HCT116 (cell line): ENCODE data around the gene DPP4. TPM values are rescaled to one million over a fixed set of nuclear protein-coding genes. Genes with fewer than 3 reads are reported as not detected.

Experiments
- ATAC-seq: fragments of 200-7000 bp; cut with Tn5 transposase; 2 replicates; pipeline ENCODE4 v1.9.1; 2020; ENCODE audit warnings: mild to moderate bottlenecking, moderate library complexity
- BruUV-seq: library from RNA; stranded (reverse); fragments of 400-500 nt; replicated peaks from 2 replicates; lab custom pipeline; 2021; lab: Mats Ljungman, UMichigan
- CTCF ChIA-PET: fragments of 300-600 bp; sonication (Branson Sonifier 250); formaldehyde crosslinking; loops from one replicate; lab custom pipeline; 2021; ENCODE audit warnings: antibody characterized with exemption; lab: Charles Lee
- POLR2A ChIA-PET: fragments of 300-600, 350-600 bp; sonication (Branson Sonifier 250); formaldehyde crosslinking; loops from one replicate; lab custom pipeline; 2021; ENCODE audit warnings: antibody characterized with exemption; lab: Charles Lee
- RAD21 ChIA-PET, 2 experiments: fragments of 300-600 bp; sonication (Branson Sonifier 250); formaldehyde crosslinking; loops; one replicate each; lab custom pipeline; 2023; ENCODE audit warnings: low total read pairs in 2 of 2; ENCODE audit not compliant: uncharacterized antibody in 2 of 2, unreplicated experiment in 2 of 2, low non-redundant PET in 1 of 2; lab: Charles Lee
- DNase-seq: peaks from one replicate; pipeline ENCODE4 v3.0.0-alpha.2; 2010; ENCODE audit warnings: low read depth, low spot score
- H2AFZ ChIP-seq: fragments of 200-600 bp; shearing (Covaris generic), sonication (generic); 2 replicates; pipeline ENCODE4 v1.6.1; 2017; ENCODE audit warnings: low read depth, mixed run types, mixed read lengths, antibody characterized with exemption, low read length; ENCODE audit not compliant: poor library complexity, severe bottlenecking
- H3K27ac ChIP-seq: 2 replicates; pipeline ENCODE4 v1.5.1; 2012; ENCODE audit warnings: low read depth, low read length
- H3K27me3 ChIP-seq: fragments of 200-600 bp; sonication (generic); 2 replicates; pipeline ENCODE4 v1.6.1; 2016; ENCODE audit warnings: mixed run types, low read length, mixed read lengths; ENCODE audit not compliant: insufficient read depth
- H3K36me3 ChIP-seq, 2 experiments: fragments of 200-500 bp in 1 of 2; fragments of 200-600 bp in 1 of 2; sonication (Bioruptor generic) in 1 of 2; sonication (generic) in 1 of 2; 2 replicates each; pipeline versions ENCODE4 v1.5.1 to v1.6.1; 2014 to 2016; ENCODE audit warnings: low read length in 2 of 2, inconsistent platforms in 1 of 2, mixed read lengths in 1 of 2, mixed run types in 1 of 2; ENCODE audit not compliant: insufficient read depth in 2 of 2, control insufficient read depth in 1 of 2
- H3K4me1 ChIP-seq, 2 experiments: fragments of 200-600 bp in 1 of 2; sonication (generic) in 1 of 2; 2 replicates each; pipeline versions ENCODE4 v1.5.1 to v1.6.1; 2012 to 2017; ENCODE audit warnings: low read length in 2 of 2, inconsistent platforms in 1 of 2, mild to moderate bottlenecking in 1 of 2, mixed read lengths in 1 of 2, mixed run types in 1 of 2, moderate library complexity in 1 of 2; ENCODE audit not compliant: insufficient read depth in 2 of 2, control insufficient read depth in 1 of 2
- H3K4me2 ChIP-seq: fragments of 200-600 bp; sonication (generic); 2 replicates; pipeline ENCODE4 v1.6.1; 2017; ENCODE audit warnings: mixed run types, low read length, mixed read lengths
- H3K4me3 ChIP-seq, 2 experiments: fragments of 200-600 bp in 1 of 2; sonication (generic) in 1 of 2; replicated peaks in 1 of 2; 2 replicates each; pipeline ENCODE4 v1.5.1; 2011 to 2016; ENCODE audit warnings: low read length in 2 of 2, control low read depth in 1 of 2, low read depth in 1 of 2, mild to moderate bottlenecking in 1 of 2, mixed read lengths in 1 of 2, mixed run types in 1 of 2
- H3K79me2 ChIP-seq: fragments of 200-600 bp; sonication (generic); 2 replicates; pipeline ENCODE4 v1.6.1; 2017; ENCODE audit warnings: mild to moderate bottlenecking, mixed run types, low read length, moderate library complexity, mixed read lengths; ENCODE audit not compliant: insufficient read depth
- H3K9ac ChIP-seq: fragments of 200-600 bp; sonication (generic); 2 replicates; pipeline ENCODE4 v1.6.1; 2016; ENCODE audit warnings: low read length, mixed read lengths
- H3K9me2 ChIP-seq: fragments of 200-600 bp; sonication (generic), shearing (Covaris generic); 2 replicates; pipeline ENCODE4 v1.6.1; 2017; ENCODE audit warnings: mixed run types, mild to moderate bottlenecking, moderate library complexity; ENCODE audit not compliant: insufficient read depth
- H3K9me3 ChIP-seq, 2 experiments: fragments of 200-500 bp in 1 of 2; fragments of 200-600 bp in 1 of 2; sonication (Bioruptor generic) in 1 of 2; sonication (generic) in 1 of 2; 2 replicates each; pipeline ENCODE4 v1.6.1; 2014 to 2017; ENCODE audit warnings: low read length in 2 of 2, mixed read lengths in 2 of 2, inconsistent platforms in 1 of 2, low read depth in 1 of 2, mild to moderate bottlenecking in 1 of 2, mixed run types in 1 of 2, moderate library complexity in 1 of 2; ENCODE audit not compliant: control insufficient read depth in 1 of 2, insufficient read depth in 1 of 2
- H4K20me1 ChIP-seq: fragments of 200-600 bp; sonication (generic), shearing (Covaris generic); 2 replicates; pipeline ENCODE4 v1.6.1; 2017; ENCODE audit warnings: mixed run types, mild to moderate bottlenecking, moderate library complexity; ENCODE audit not compliant: insufficient read depth
- CEBPB ChIP-seq: IDR thresholded peaks from 2 replicates; pipeline ENCODE4 v1.6.1; 2012; ENCODE audit warnings: low read depth
- ELF1 ChIP-seq: IDR thresholded peaks from 2 replicates; pipeline ENCODE4 v1.6.1; 2012; ENCODE audit warnings: low read depth, borderline replicate concordance
- SIN3A ChIP-seq: IDR thresholded peaks from 2 replicates; pipeline ENCODE4 v1.6.1; 2012; ENCODE audit warnings: low read depth
- SRF ChIP-seq: IDR thresholded peaks from 2 replicates; pipeline ENCODE4 v1.6.1; 2012; ENCODE audit warnings: low read depth
- TCF7L2 ChIP-seq: IDR thresholded peaks from 2 replicates; pipeline ENCODE4 v1.7.0; 2011; ENCODE audit warnings: borderline replicate concordance, inconsistent platforms; ENCODE audit not compliant: insufficient read depth, insufficient read length; ENCODE audit errors: extremely low read depth
- intact Hi-C: fragments of 100-400 bp; cut with micrococcal nuclease; formaldehyde crosslinking; loops from 2 replicates; pipeline ENCODE4 v1.10.0; 2022
- total RNA-seq: library from RNA; stranded (reverse); gene quantifications from one replicate; pipeline ENCODE4 v1.2.1, GENCODE V29; 2021; ENCODE audit not compliant: unreplicated experiment
- TF ChIP-seq, protein P1 (sequence below), 3 experiments: fragments of 200-600 bp in 1 of 3; sonication (generic) in 1 of 3; IDR thresholded peaks in 2 of 3; conservative IDR thresholded peaks in 1 of 3; 2 replicates each; pipeline ENCODE4 v1.5.1; 2012 to 2017; ENCODE audit warnings: low read depth in 2 of 3, low read length in 2 of 3, antibody characterized with exemption in 1 of 3, borderline replicate concordance in 1 of 3, control low read depth in 1 of 3, mild to moderate bottlenecking in 1 of 3, mixed read lengths in 1 of 3, mixed run types in 1 of 3, moderate library complexity in 1 of 3; ENCODE audit not compliant: insufficient read depth in 1 of 3
- TF ChIP-seq, protein P2 (sequence below): IDR thresholded peaks from 2 replicates; pipeline ENCODE4 v1.6.1; 2012; ENCODE audit warnings: low read depth

DPP4 gene
- total RNA-seq, 1 experiment from 2014 or later: 3.6 TPM

DNA sequence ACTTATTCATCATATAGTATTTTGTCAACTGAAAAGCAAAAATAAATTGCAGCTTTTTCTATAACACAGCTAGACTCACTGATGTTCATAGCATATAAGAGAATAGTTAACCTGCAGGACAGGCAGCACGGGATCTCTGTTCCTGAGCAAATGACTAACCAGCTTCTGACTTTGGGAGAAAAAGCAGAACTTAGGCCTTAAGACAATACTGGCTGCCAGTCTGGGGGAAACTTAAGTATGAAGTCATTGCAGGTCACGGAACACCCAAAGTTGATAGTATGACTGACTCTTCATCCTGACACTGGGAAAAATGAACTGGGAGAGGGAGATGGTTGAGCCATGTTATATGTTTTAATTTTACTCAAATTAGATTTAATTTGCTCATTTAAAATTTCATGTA is 113.0 kb downstream of the DPP4 start:
- Histone ChIP-seq H2AFZ (no peak overlapping the region), H3K9ac (no peak overlapping the region), H3K27me3 (no peaks in the 10 kb centered on the region), H3K9me2 (peaks cover 4% of the 10 kb centered on the region; the same call in 1 of the 2 replicates), H3K36me3 (no peaks in the 10 kb centered on the region), H3K4me2 (no peak overlapping the region), H3K27ac (no peak overlapping the region), H3K79me2 (no peaks in the 10 kb centered on the region), H3K4me3 (no peak overlapping the region), H4K20me1 (no peaks in the 10 kb centered on the region), H3K4me1 (no peaks in the 10 kb centered on the region), H3K9me3 (no peaks in the 10 kb centered on the region)
- intact Hi-C loops: no loop called here
- CTCF ChIA-PET: no interaction called here
- POLR2A ChIA-PET: no interaction called here
- no TSS peak for BruUV-seq
- no peak for ATAC-seq
- TF ChIP-seq, protein P1, sequence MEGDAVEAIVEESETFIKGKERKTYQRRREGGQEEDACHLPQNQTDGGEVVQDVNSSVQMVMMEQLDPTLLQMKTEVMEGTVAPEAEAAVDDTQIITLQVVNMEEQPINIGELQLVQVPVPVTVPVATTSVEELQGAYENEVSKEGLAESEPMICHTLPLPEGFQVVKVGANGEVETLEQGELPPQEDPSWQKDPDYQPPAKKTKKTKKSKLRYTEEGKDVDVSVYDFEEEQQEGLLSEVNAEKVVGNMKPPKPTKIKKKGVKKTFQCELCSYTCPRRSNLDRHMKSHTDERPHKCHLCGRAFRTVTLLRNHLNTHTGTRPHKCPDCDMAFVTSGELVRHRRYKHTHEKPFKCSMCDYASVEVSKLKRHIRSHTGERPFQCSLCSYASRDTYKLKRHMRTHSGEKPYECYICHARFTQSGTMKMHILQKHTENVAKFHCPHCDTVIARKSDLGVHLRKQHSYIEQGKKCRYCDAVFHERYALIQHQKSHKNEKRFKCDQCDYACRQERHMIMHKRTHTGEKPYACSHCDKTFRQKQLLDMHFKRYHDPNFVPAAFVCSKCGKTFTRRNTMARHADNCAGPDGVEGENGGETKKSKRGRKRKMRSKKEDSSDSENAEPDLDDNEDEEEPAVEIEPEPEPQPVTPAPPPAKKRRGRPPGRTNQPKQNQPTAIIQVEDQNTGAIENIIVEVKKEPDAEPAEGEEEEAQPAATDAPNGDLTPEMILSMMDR (IDR thresholded peaks at IDR 0.05 in 2 of 3, conservative IDR thresholded peaks at IDR 0.05 in 1 of 3; ENCODE audit: borderline replicate concordance in 1 of 3, insufficient read depth in 1 of 3, low read depth in 2 of 3, low read length in 2 of 3): no peak
- TF ChIP-seq, protein P2, sequence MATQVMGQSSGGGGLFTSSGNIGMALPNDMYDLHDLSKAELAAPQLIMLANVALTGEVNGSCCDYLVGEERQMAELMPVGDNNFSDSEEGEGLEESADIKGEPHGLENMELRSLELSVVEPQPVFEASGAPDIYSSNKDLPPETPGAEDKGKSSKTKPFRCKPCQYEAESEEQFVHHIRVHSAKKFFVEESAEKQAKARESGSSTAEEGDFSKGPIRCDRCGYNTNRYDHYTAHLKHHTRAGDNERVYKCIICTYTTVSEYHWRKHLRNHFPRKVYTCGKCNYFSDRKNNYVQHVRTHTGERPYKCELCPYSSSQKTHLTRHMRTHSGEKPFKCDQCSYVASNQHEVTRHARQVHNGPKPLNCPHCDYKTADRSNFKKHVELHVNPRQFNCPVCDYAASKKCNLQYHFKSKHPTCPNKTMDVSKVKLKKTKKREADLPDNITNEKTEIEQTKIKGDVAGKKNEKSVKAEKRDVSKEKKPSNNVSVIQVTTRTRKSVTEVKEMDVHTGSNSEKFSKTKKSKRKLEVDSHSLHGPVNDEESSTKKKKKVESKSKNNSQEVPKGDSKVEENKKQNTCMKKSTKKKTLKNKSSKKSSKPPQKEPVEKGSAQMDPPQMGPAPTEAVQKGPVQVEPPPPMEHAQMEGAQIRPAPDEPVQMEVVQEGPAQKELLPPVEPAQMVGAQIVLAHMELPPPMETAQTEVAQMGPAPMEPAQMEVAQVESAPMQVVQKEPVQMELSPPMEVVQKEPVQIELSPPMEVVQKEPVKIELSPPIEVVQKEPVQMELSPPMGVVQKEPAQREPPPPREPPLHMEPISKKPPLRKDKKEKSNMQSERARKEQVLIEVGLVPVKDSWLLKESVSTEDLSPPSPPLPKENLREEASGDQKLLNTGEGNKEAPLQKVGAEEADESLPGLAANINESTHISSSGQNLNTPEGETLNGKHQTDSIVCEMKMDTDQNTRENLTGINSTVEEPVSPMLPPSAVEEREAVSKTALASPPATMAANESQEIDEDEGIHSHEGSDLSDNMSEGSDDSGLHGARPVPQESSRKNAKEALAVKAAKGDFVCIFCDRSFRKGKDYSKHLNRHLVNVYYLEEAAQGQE: no peak
- TF ChIP-seq TCF7L2 (no peak), SIN3A (no peak), ELF1 (no peak), CEBPB (no peak), SRF (no peak)
- RAD21 ChIA-PET: no interaction called here
- no peak for DNase-seq
